Thyroid gland (tissue), 4 donors: ENCODE measurements around the gene PHGDH.
"Not testable (repeated sequence)": the region's sequence is repeated elsewhere in the genome, so short reads cannot be mapped to it uniquely, and the experiment has no call there.

Experiments used
- POLR2A ChIP-seq, 2 donors: fragments of 450-650 bp; IDR thresholded peaks; one replicate each; pipeline ENCODE4 v1.6.1; 2017; ENCODE audit warnings: antibody characterized with exemption in 2 of 2, mild to moderate bottlenecking in 2 of 2, moderate library complexity in 1 of 2
- TF ChIP-seq, protein P1 (sequence below), 6 experiments: fragments of 200-600 bp in 3 of 6; fragments of 450-650 bp in 3 of 6; sonication (generic) in 3 of 6; IDR thresholded peaks; one replicate each; pipeline ENCODE4 v1.5.1; 2016 to 2019; ENCODE audit warnings: antibody characterized with exemption in 6 of 6, mild to moderate bottlenecking in 2 of 6, inconsistent platforms in 1 of 6, moderate library complexity in 1 of 6

DNA sequence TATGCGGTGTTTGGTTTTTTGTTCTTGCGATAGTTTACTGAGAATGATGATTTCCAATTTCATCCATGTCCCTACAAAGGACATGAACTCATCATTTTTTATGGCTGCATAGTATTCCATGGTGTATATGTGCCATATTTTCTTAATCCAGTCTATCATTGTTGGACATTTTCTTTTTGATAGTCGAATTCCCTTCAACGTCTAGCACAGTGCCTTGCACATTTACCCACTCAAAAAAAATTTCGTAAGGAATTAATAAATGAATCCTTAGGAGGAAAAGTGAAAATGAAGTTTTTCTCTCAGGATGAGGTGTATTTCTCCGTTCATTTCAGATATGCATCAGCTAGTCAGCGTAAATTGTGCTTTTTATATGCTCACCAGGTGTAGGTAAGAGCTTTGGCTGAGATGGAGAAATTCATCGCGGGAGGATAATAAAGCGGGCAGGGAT, 354 bp upstream of the PHGDH start:
- TF ChIP-seq, protein P1, sequence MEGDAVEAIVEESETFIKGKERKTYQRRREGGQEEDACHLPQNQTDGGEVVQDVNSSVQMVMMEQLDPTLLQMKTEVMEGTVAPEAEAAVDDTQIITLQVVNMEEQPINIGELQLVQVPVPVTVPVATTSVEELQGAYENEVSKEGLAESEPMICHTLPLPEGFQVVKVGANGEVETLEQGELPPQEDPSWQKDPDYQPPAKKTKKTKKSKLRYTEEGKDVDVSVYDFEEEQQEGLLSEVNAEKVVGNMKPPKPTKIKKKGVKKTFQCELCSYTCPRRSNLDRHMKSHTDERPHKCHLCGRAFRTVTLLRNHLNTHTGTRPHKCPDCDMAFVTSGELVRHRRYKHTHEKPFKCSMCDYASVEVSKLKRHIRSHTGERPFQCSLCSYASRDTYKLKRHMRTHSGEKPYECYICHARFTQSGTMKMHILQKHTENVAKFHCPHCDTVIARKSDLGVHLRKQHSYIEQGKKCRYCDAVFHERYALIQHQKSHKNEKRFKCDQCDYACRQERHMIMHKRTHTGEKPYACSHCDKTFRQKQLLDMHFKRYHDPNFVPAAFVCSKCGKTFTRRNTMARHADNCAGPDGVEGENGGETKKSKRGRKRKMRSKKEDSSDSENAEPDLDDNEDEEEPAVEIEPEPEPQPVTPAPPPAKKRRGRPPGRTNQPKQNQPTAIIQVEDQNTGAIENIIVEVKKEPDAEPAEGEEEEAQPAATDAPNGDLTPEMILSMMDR (IDR thresholded peaks at IDR 0.05) = not testable (repeated sequence)
- not testable (repeated sequence) for TF ChIP-seq POLR2A (IDR thresholded peaks at IDR 0.05)
